T-helper 2 cell treated with Interferon-gamma antibody and Interleukin-4, amounts not matched to agents 5 μg/mL and 100 μg/mL, for 36 hours (primary cell): ENCODE results near the gene LGALS7B.
A peak's percentile ranks its signal among the peaks of the same experiment; 100 is the strongest.
"Not testable (repeated sequence)": the region's sequence is repeated elsewhere in the genome, so short reads cannot be mapped to it uniquely, and the experiment has no call there.

Experiments used
- DNase-seq: peaks from one replicate; pipeline ENCODE4 v3.0.0; 2021; ENCODE audit warnings: low spot score
- H3K27ac Mint-ChIP-seq: one replicate; pipeline ENCODE4 v1.8.0; 2021; ENCODE audit warnings: mild to moderate bottlenecking, mixed read lengths
- H3K27me3 Mint-ChIP-seq: one replicate; pipeline ENCODE4 v1.8.0; 2021; ENCODE audit warnings: low read depth, mixed read lengths
- H3K36me3 Mint-ChIP-seq: one replicate; pipeline ENCODE4 v1.8.0; 2021; ENCODE audit warnings: low read depth, mixed read lengths
- H3K4me1 Mint-ChIP-seq: one replicate; pipeline ENCODE4 v1.8.0; 2021; ENCODE audit warnings: low read depth, mixed read lengths
- H3K4me3 Mint-ChIP-seq: one replicate; pipeline ENCODE4 v1.8.0; 2022; ENCODE audit warnings: mild to moderate bottlenecking, moderate library complexity, mixed read lengths
- H3K9me3 Mint-ChIP-seq: one replicate; pipeline ENCODE4 v1.8.0; 2021; ENCODE audit warnings: mixed read lengths

The LGALS7B gene

DNA sequence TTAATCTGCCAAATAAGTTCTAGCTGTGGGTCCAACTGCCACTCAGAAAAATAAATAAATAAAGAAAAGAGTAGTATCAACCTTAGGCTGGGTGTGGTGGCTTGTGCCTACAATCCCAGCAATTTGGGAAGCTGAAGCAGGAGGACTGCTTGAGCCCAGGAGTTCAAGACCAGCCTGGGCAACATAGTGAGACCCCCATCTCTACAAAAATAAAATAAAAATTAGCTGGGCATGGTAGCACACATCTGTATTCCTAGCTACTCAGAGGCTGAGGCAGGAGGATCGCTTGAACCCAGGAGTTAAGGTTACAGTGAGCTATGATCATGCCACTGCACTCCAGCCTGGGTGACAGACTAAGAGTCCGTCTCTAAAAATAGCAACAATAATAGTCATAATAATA is 24.9 kb downstream of the LGALS7B start:
- H3K36me3 Mint-ChIP-seq: peaks cover 18% of the 10 kb centered on the region
- H3K9me3 Mint-ChIP-seq, H3K4me3 Mint-ChIP-seq, H3K27ac Mint-ChIP-seq, DNase-seq, H3K27me3 Mint-ChIP-seq, H3K4me1 Mint-ChIP-seq: not testable (repeated sequence)

GRCh38 chr19:38815059-38816001 is 26.3 kb downstream of the LGALS7B start:
- Mint-ChIP-seq H3K4me3 (no peak overlapping the region), H3K36me3 (peaks cover 22% of the 10 kb centered on the region), H3K4me1 (no peaks in the 10 kb centered on the region), H3K27ac (no peak overlapping the region), H3K27me3 (no peaks in the 10 kb centered on the region), H3K9me3 (no peaks in the 10 kb centered on the region)
- DNase-seq: no peak

GRCh38 chr19:38816131-38816750 is 27.2 kb downstream of the LGALS7B start:
- no peaks in the 10 kb centered on the region for H3K9me3 Mint-ChIP-seq
- H3K27me3 Mint-ChIP-seq: no peaks in the 10 kb centered on the region
- no peak overlapping the region for H3K27ac Mint-ChIP-seq
- no peaks in the 10 kb centered on the region for H3K4me1 Mint-ChIP-seq
- H3K4me3 Mint-ChIP-seq: no peak overlapping the region
- peaks cover 27% of the 10 kb centered on the region for H3K36me3 Mint-ChIP-seq
- DNase-seq: no peak

DNA sequence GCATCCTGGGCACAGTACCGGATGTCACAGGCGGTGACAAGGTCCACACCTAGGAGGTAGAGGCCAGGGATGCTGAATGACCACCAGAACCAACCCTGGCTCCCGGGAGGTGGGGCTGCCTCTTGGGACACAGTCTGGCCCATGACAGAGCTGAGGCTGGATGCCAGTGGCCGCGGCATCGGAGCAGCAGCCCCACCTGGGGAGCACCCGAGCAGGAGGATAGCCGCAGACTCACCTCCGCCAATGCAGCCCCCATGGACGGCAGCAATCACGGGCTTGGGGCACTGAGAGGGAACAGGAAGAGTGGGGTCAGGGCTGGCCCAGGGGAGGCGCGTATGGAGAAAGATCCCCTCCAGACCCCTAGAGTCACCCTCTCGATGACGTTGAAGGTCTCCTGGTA is 28.1 kb downstream of the LGALS7B start:
- Mint-ChIP-seq H3K27ac (no peak overlapping the region), H3K4me3 (no peak overlapping the region), H3K9me3 (no peaks in the 10 kb centered on the region), H3K36me3 (peaks cover 30% of the 10 kb centered on the region), H3K4me1 (no peaks in the 10 kb centered on the region), H3K27me3 (no peaks in the 10 kb centered on the region)
- DNase-seq: no peak

GRCh38 chr19:38819231-38819920 is 30.4 kb downstream of the LGALS7B start:
- DNase-seq: no peak
- H3K36me3 Mint-ChIP-seq: peaks cover 52% of the 10 kb centered on the region
- H3K9me3 Mint-ChIP-seq: no peaks in the 10 kb centered on the region
- no peaks in the 10 kb centered on the region for H3K27me3 Mint-ChIP-seq
- H3K4me1 Mint-ChIP-seq: peaks cover 4% of the 10 kb centered on the region
- no peak overlapping the region for H3K4me3 Mint-ChIP-seq
- H3K27ac Mint-ChIP-seq: no peak overlapping the region

GRCh38 chr19:38821230-38821825 is 32.3 kb downstream of the LGALS7B start:
- H3K4me1 Mint-ChIP-seq, H3K27me3 Mint-ChIP-seq, DNase-seq, H3K27ac Mint-ChIP-seq, H3K4me3 Mint-ChIP-seq, H3K9me3 Mint-ChIP-seq: not testable (repeated sequence)
- H3K36me3 Mint-ChIP-seq: peaks cover 58% of the 10 kb centered on the region

DNA sequence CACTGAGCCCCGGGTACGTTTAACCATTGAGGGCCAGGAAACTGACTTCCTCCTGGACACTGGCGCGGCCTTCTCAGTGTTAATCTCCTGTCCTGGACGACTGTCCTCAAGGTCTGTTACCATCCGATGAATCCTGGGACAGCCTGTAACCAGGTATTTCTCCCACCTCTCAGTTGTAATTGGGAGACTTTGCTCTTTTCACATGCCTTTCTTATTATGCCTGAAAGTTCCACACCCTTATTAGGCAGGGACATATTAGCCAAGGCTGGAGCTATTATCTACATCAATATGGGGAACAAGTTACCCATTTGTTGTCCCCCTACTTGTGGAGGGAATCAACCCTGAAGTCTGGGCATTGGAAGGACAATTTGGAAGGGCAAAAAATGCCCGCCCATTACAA is 36.9 kb downstream of the LGALS7B start:
- not testable (repeated sequence) for H3K4me3 Mint-ChIP-seq, H3K9me3 Mint-ChIP-seq, DNase-seq, H3K27me3 Mint-ChIP-seq, H3K27ac Mint-ChIP-seq
- Mint-ChIP-seq H3K4me1 (peaks cover 21% of the 10 kb centered on the region), H3K36me3 (peaks cover 64% of the 10 kb centered on the region)

DNA sequence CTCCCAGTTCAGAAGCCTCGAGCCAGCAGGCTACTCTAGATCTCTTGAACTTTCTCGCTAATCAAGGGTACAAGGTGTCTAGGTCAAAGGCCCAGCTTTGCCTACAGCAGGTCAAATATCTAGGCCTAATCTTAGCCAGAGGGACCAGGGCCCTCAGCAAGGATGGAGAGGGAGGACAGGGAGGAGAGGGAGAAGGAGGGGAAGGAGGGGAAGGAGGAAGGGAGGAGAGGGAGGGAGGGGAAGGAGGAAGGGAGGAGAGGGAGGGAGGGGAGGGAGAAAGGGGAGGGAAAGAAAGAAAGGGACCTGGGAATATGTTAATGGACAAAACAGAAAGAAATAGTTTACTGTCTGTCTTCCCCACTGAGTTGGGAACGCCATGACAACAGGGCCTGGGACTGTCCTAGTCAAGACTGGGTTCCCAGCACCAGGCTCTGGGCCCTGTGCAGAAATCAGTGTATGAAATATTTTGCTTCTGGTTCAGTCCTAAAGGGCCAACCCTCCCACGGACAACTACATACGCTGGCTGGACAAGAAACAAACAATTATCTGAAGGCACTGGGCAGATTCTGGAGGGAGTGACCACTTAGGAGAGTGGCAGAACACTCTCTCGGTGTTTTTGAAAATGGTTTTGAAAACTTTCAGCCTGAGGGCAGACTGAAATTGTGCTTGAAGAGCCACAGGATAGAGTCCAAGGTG is 38.0 kb downstream of the LGALS7B start:
- Mint-ChIP-seq H3K36me3 (peaks cover 65% of the 10 kb centered on the region), H3K4me3 (no peak overlapping the region)

DNA sequence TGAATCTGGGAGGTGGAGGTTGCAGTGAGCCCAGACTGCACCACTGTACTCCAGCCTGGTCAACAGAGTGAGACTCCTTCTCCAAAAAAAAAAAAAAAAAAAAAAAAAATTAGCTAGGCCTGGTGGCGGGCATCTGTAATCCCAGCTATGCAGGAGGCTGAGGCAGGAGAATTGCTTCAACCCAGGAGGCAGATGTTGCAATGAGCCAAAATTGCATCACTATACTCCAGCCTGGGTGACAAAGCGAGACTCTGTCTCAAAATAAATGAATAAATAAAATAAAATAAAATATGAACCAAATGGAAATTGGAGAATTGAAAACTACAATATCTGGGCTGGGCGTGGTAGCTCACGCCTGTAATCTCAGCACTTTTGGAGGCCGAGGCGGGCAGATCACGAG is 40.2 kb downstream of the LGALS7B start:
- Mint-ChIP-seq H3K4me1 (peaks cover 24% of the 10 kb centered on the region), H3K36me3 (peaks cover 46% of the 10 kb centered on the region)
- not testable (repeated sequence) for H3K4me3 Mint-ChIP-seq, H3K27me3 Mint-ChIP-seq, H3K27ac Mint-ChIP-seq, H3K9me3 Mint-ChIP-seq, DNase-seq

More for the DNA sequence above, 38.0 kb downstream of the LGALS7B start:
- DNase-seq: no peak
- Mint-ChIP-seq H3K27ac (peak overlapping the region; percentile 60), H3K9me3 (no peaks in the 10 kb centered on the region), H3K4me1 (peaks cover 24% of the 10 kb centered on the region), H3K27me3 (no peaks in the 10 kb centered on the region)

DNA sequence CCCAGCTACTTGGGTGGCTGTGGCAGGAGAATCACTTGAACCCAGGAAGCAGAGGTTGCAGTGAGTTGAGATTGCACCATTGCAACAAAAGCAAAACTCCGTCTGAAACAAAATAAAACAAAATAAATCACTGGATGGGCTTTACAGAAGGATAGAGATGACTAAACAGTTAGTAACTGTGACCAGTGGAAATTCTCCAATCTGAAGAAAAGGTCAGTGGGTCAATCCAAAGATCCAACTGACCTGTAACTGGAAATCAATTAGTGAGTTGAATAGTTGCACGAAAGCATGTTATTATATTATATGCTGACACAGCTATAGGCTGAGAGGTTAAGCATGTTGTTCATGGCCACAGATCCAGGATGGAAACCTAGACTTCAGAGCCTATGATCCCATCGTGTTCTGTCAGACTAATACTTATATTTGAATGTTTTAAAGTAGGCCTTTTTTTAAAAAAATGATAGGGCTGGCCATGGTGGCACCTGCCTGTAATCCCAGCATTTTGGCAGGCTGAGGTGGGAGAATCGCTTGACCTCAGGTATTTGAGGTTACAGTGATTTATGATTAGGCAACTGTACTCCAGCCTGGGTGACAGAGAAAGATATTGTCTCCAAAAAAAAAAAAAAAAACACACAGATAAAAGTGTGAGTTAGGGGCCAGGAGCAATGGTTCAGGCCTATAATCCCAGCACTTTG is 41.2 kb downstream of the LGALS7B start:
- Mint-ChIP-seq H3K4me3 (peak overlapping the region; percentile 89), H3K36me3 (peaks cover 40% of the 10 kb centered on the region), H3K27me3 (no peaks in the 10 kb centered on the region), H3K9me3 (no peaks in the 10 kb centered on the region), H3K4me1 (peaks cover 22% of the 10 kb centered on the region), H3K27ac (no peak overlapping the region)
- no peak for DNase-seq

DNA sequence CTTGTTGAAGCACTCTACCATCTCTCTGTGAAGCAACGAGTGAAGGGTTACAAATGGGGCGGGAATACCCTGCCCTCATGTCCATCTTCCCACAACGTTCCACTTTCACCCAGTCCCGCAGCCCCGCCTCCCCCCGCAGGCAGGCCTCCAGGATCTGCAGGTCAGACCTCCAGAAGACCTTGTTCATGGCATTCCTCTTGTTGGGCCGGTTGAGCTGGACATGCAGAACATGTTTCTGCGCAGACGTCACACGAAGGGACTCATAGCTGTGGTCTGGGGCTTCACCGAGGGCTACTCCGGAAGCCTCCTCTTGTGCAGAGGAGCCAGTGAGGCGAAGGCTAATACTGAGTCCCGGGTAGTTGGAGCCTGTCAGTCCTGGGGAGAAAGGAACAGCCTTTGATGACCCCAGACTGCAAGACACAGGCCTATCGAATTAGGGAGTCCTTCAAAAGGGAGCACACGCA is 42.2 kb downstream of the LGALS7B start:
- Mint-ChIP-seq H3K27me3 (no peaks in the 10 kb centered on the region), H3K4me1 (peaks cover 22% of the 10 kb centered on the region), H3K27ac (peak overlapping the region; percentile 87), H3K9me3 (no peaks in the 10 kb centered on the region), H3K36me3 (peaks cover 45% of the 10 kb centered on the region), H3K4me3 (peak overlapping the region; percentile 89)
- peak; percentile 56 for DNase-seq

DNA sequence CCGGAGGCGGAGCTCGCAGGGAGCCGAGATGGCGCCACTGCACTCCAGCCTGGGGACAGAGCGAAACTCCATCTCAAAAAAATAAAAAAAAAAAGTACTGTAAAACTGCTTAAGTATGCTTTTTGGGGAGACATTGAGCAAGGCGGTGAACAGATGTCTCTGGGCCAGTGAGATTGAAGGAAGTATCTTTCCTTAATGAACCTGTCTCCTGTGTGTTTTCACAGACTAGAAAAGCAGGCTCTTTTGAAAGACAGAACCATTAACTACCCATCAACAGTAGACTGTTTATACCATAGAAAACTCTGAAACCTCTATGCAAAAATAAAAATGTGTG is 44.1 kb downstream of the LGALS7B start:
- peaks cover 46% of the 10 kb centered on the region for H3K36me3 Mint-ChIP-seq
- H3K4me3 Mint-ChIP-seq: no peak overlapping the region
- H3K27ac Mint-ChIP-seq: no peak overlapping the region
- H3K9me3 Mint-ChIP-seq: no peaks in the 10 kb centered on the region
- no peaks in the 10 kb centered on the region for H3K27me3 Mint-ChIP-seq
- H3K4me1 Mint-ChIP-seq: peaks cover 14% of the 10 kb centered on the region
- no peak for DNase-seq

- DNase-seq: no peak
- no peaks in the 10 kb centered on the region for H3K27me3 Mint-ChIP-seq
- H3K9me3 Mint-ChIP-seq: no peaks in the 10 kb centered on the region
- H3K27ac Mint-ChIP-seq: no peak overlapping the region
- H3K4me1 Mint-ChIP-seq: peaks cover 17% of the 10 kb centered on the region
- no peak overlapping the region for H3K4me3 Mint-ChIP-seq
- peaks cover 53% of the 10 kb centered on the region for H3K36me3 Mint-ChIP-seq
These were observed 45.1 kb downstream of the LGALS7B start for GRCh38 chr19:38834104-38834490.
